B cell (primary cell): Measurements from ENCODE around the gene TNRC6B.

Experiments
- CTCF ChIP-seq: fragments of 200-600 bp; IDR thresholded peaks from one replicate; pipeline ENCODE4 v1.8.0; 2022; ENCODE audit warnings: antibody characterized with exemption, mild to moderate bottlenecking
- EZH2 ChIP-seq: IDR thresholded peaks from 2 replicates; pipeline ENCODE4 v1.6.1; 2012; ENCODE audit warnings: borderline replicate concordance, low read depth, mild to moderate bottlenecking, moderate library complexity, low read length; ENCODE audit not compliant: insufficient read depth, poor library complexity, severe bottlenecking

- no peak for TF ChIP-seq CTCF
- TF ChIP-seq EZH2 = no peak
These were observed 203.7 kb downstream of the TNRC6B start for GRCh38 chr22:40381461-40381860.
